ENCODE data around the gene LAMC2. TPM values are rescaled to one million over a fixed set of nuclear protein-coding genes. Genes with fewer than 3 reads are reported as not detected.

The LAMC2 gene
- total RNA-seq, 1 donor from 2014 or later: 42.2 TPM

GRCh38 chr1:183161391-183161790, 24.7 kb upstream of the LAMC2 start:
- Histone ChIP-seq H3K9me3 (no peaks in the 10 kb centered on the region), H3K4me1 (no peaks in the 10 kb centered on the region), H3K27ac (no peak overlapping the region), H3K36me3 (no peaks in the 10 kb centered on the region), H3K27me3 (no peaks in the 10 kb centered on the region), H3K4me3 (no peak overlapping the region)
- DNase-seq (no peak), ATAC-seq (no peak)
- intact Hi-C loops (cut with DNase I): no loop called here
- no peak for TF ChIP-seq CTCF (IDR thresholded peaks at IDR 0.05)

GRCh38 chr1:183163316-183163715, 22.7 kb upstream of the LAMC2 start:
- intact Hi-C loops (cut with DNase I): no loop called here
- no peak for DNase-seq
- Histone ChIP-seq H3K4me3 (no peak overlapping the region), H3K36me3 (no peaks in the 10 kb centered on the region), H3K27ac (no peak overlapping the region), H3K9me3 (no peaks in the 10 kb centered on the region), H3K27me3 (no peaks in the 10 kb centered on the region), H3K4me1 (no peaks in the 10 kb centered on the region)
- TF ChIP-seq CTCF (IDR thresholded peaks at IDR 0.05): no peak
- ATAC-seq: no peak

GRCh38 chr1:183164340-183164739, 21.7 kb upstream of the LAMC2 start:
- TF ChIP-seq CTCF (IDR thresholded peaks at IDR 0.05): no peak
- Histone ChIP-seq H3K4me1 (no peaks in the 10 kb centered on the region), H3K9me3 (no peaks in the 10 kb centered on the region), H3K27ac (no peak overlapping the region), H3K27me3 (no peaks in the 10 kb centered on the region), H3K4me3 (no peak overlapping the region), H3K36me3 (no peaks in the 10 kb centered on the region)
- peak; percentile 44 for ATAC-seq
- no peak for DNase-seq
- intact Hi-C loops (cut with DNase I): no loop called here

- no peaks in the 10 kb centered on the region for H3K4me1 ChIP-seq
- no peak for TF ChIP-seq CTCF (IDR thresholded peaks at IDR 0.05)
- DNase-seq (no peak), ATAC-seq (no peak)
- no peaks in the 10 kb centered on the region for H3K27me3 ChIP-seq
- no peaks in the 10 kb centered on the region for H3K36me3 ChIP-seq
- intact Hi-C loops (cut with DNase I): no loop called here
- no peak overlapping the region for H3K27ac ChIP-seq
- no peak overlapping the region for H3K4me3 ChIP-seq
- H3K9me3 ChIP-seq: no peaks in the 10 kb centered on the region
Measured at GRCh38 chr1:183164963-183165362, 21.1 kb upstream of the LAMC2 start.

- no peak for ATAC-seq
- intact Hi-C loops (cut with DNase I): no loop called here
Measured at GRCh38 chr1:183165456-183165855, 20.6 kb upstream of the LAMC2 start.

More at GRCh38 chr1:183165456-183165855, 20.6 kb upstream of the LAMC2 start:
- H3K27ac ChIP-seq: no peak overlapping the region
- H3K4me3 ChIP-seq: no peak overlapping the region
- no peaks in the 10 kb centered on the region for H3K27me3 ChIP-seq
- H3K9me3 ChIP-seq: no peaks in the 10 kb centered on the region
- H3K4me1 ChIP-seq: no peaks in the 10 kb centered on the region
- TF ChIP-seq CTCF (IDR thresholded peaks at IDR 0.05): no peak
- no peaks in the 10 kb centered on the region for H3K36me3 ChIP-seq
- no peak for DNase-seq
